ENCODE measurements around the gene TRIP4. TPM values are rescaled to one million over a fixed set of nuclear protein-coding genes. Genes with fewer than 3 reads are reported as not detected.
A peak's percentile ranks its signal among the peaks of the same experiment; 100 is the strongest.
"Not testable (repeated sequence)": the region's sequence is repeated elsewhere in the genome, so short reads cannot be mapped to it uniquely, and the experiment has no call there.

TRIP4 gene
- total and polyA plus RNA-seq, 2 donors (not counting 3 experiments of a cell fraction or from before 2014, with no cell fraction given): 10.9 to 31.1 TPM

GRCh38 chr15:64379216-64379960, 8.2 kb upstream of the TRIP4 start:
- no peak overlapping the region for H3K27ac ChIP-seq (ENCODE audit: insufficient read depth, low read depth, low read length)
- dilution Hi-C loops (cut with MboI; ENCODE audit: extremely low pct_ligation_motif_present, low sequenced_read_pairs): no loop called here
- no peaks in the 10 kb centered on the region for H3K9me3 ChIP-seq (replicated peaks; ENCODE audit: control insufficient read depth, insufficient read depth, low read length)
- no peaks in the 10 kb centered on the region for H3K36me3 ChIP-seq (ENCODE audit: control insufficient read depth in 2 of 2, extremely low read depth in 1 of 2, insufficient read depth in 2 of 2, low read length in 2 of 2)
- TF ChIP-seq GATA2 (IDR thresholded peaks at IDR 0.05; ENCODE audit: insufficient read depth, insufficient read length, low read depth, low read length) (no peak), MYC (IDR thresholded peaks at IDR 0.05; ENCODE audit: low read depth, low read length) (no peak), FOS (IDR thresholded peaks at IDR 0.05; ENCODE audit: borderline replicate concordance, insufficient read depth, low read length) (no peak)
- BruUV-seq (replicated peaks): no TSS peak
- H3K27me3 ChIP-seq (ENCODE audit: control insufficient read depth in 2 of 2, insufficient read depth in 2 of 2, low read length in 2 of 2): no peaks in the 10 kb centered on the region
- intact Hi-C loops (cut with micrococcal nuclease): no loop called here
- no peaks in the 10 kb centered on the region for H4K20me1 ChIP-seq (replicated peaks; ENCODE audit: control insufficient read depth, extremely low read depth, insufficient read depth, low read length)
- ChIA-PET CTCF (interaction anchor here (1.0 to 1.4 kb wide), 4 partner anchors 18 to 216 kb away, joined by 3 to 6 read pairs (median 3); partner anchors contain the start of gene PPIB), POLR2A (no interaction called here)
- H3K79me2 ChIP-seq (ENCODE audit: control insufficient read depth, insufficient read depth, low read length): peaks cover 21% of the 10 kb centered on the region
- FAIRE-seq (peak; percentile 21), DNase-seq (ENCODE audit: low read depth, low spot score) (no peak)
- peak overlapping the region; percentile 61 for H3K4me2 ChIP-seq (ENCODE audit: insufficient read depth, low read length)
- no peak overlapping the region for H2AFZ ChIP-seq (ENCODE audit: low read depth, low read length)
- peak overlapping the region; percentile 4 for H3K9ac ChIP-seq (replicated peaks; ENCODE audit: extremely low read depth, insufficient read depth, low read length)
- no peaks in the 10 kb centered on the region for H3K9me1 ChIP-seq (replicated peaks; ENCODE audit: control insufficient read depth, extremely low read depth, insufficient read depth, low read length)
- peak overlapping the region in 1 of 3 experiments; percentile 55 for H3K4me3 ChIP-seq (replicated peaks in 1 of 3; ENCODE audit: insufficient read depth in 1 of 3, low read depth in 1 of 3, low read length in 3 of 3)
- peaks cover 12% of the 10 kb centered on the region for H3K4me1 ChIP-seq (ENCODE audit: control insufficient read depth, extremely low read depth, insufficient read depth, low read length)

DNA sequence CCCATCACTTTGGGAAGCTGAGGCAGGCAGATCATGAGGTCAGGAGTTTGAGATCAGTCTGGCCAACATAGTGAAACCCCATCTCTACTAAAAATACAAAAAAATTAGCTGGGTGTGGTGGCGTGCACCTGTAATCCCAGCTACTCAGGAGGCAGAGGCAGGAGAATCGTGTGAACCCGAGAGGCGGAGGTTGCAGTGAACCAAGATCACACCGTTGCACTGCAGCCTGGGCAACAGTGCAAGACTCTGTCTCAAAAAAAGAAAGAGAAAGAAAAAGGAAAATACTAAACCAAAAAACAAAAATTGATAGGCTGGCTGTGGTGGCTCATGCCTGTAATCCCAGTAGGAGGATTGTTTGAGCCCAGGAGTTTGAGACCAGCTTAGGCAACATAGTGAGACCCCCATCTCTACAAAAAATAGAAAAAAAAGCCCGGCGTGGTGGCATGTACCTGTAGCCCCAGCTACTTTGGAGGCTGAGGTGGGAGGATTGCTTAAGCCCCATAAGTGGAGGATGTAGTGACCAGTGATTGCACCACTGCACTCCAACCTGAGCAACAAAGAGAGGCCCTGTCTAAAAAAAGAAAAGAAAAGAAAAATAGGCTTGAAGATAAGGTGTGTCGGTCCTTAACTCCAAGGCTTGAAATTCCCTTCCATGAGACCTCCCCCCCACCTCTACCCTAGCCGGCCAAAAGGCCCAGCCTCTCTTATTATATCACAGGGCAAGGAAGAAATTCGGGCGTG, 7.3 kb upstream of the TRIP4 start:
- Histone ChIP-seq H3K4me2 (ENCODE audit: insufficient read depth, low read length) (peak overlapping the region; percentile 61), H3K9ac (replicated peaks; ENCODE audit: extremely low read depth, insufficient read depth, low read length) (peak overlapping the region; percentile 77), H3K79me2 (ENCODE audit: control insufficient read depth, insufficient read depth, low read length) (peaks cover 21% of the 10 kb centered on the region), H3K4me1 (ENCODE audit: control insufficient read depth, extremely low read depth, insufficient read depth, low read length) (peaks cover 12% of the 10 kb centered on the region), H2AFZ (ENCODE audit: low read depth, low read length) (peak overlapping the region; percentile 63), H3K4me3 (replicated peaks in 1 of 3; ENCODE audit: insufficient read depth in 1 of 3, low read depth in 1 of 3, low read length in 3 of 3) (peak overlapping the region; percentile 29 to 65 (median 55))
- H3K36me3 ChIP-seq (ENCODE audit: control insufficient read depth in 2 of 2, extremely low read depth in 1 of 2, insufficient read depth in 2 of 2, low read length in 2 of 2); intact Hi-C loops (cut with micrococcal nuclease); H3K9me3 ChIP-seq (replicated peaks; ENCODE audit: control insufficient read depth, insufficient read depth, low read length); DNase-seq (ENCODE audit: low read depth, low spot score); H3K9me1 ChIP-seq (replicated peaks; ENCODE audit: control insufficient read depth, extremely low read depth, insufficient read depth, low read length); BruUV-seq (replicated peaks); POLR2A ChIA-PET; dilution Hi-C loops (cut with MboI; ENCODE audit: extremely low pct_ligation_motif_present, low sequenced_read_pairs); H3K27ac ChIP-seq (ENCODE audit: insufficient read depth, low read depth, low read length); H4K20me1 ChIP-seq (replicated peaks; ENCODE audit: control insufficient read depth, extremely low read depth, insufficient read depth, low read length); H3K27me3 ChIP-seq (ENCODE audit: control insufficient read depth in 2 of 2, insufficient read depth in 2 of 2, low read length in 2 of 2): not testable (repeated sequence)
- CTCF ChIA-PET: interaction anchor here (1.0 to 1.4 kb wide), 5 partner anchors 19 to 217 kb away, joined by 3 to 6 read pairs (median 3); partner anchors contain the start of gene PPIB
- FAIRE-seq: peak; percentile 48

Measured in endothelial cell of umbilical vein (primary cell).